Measurements from ENCODE around the gene PARVB. TPM values are rescaled to one million over a fixed set of nuclear protein-coding genes. Genes with fewer than 3 reads are reported as not detected.

The PARVB gene
- total RNA-seq, 1 donor from 2014 or later, result 4.4 TPM

- DNase-seq (ENCODE audit: extremely low spot score, unreplicated experiment), result no peak
- no peak for TF ChIP-seq CTCF (IDR thresholded peaks at IDR 0.05)
- Mint-ChIP-seq H3K9me3 (ENCODE audit: unreplicated experiment) (peaks cover 12% of the 10 kb centered on the region), H3K4me1 (ENCODE audit: unreplicated experiment) (no peaks in the 10 kb centered on the region), H3K27me3 (ENCODE audit: unreplicated experiment) (no peaks in the 10 kb centered on the region), H3K27ac (ENCODE audit: unreplicated experiment) (no peak overlapping the region), H3K36me3 (ENCODE audit: unreplicated experiment) (no peaks in the 10 kb centered on the region), H3K4me3 (ENCODE audit: unreplicated experiment) (no peak overlapping the region)
Measured at GRCh38 chr22:44119669-44120313, 95.7 kb downstream of the PARVB start.

DNA sequence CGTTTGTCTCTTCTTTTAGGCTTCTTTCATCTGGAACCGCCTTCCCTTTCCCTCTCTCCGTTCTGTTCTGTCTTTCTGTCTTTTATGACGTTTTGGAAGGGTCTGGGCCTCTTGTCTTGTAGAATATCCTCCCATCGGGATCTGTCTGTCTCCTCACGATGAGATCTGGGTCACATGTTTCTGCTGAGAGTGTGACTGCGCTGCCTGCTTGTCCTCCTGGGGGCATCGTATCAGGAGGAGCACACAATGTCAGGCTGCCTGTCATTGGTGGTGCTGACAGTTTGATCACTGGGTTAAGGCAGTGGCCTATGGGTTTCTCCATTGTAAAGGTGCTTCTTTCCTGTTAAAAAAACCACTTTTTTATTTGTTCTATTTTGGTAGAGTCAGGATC is 96.2 kb downstream of the PARVB start:
- H3K27ac Mint-ChIP-seq (ENCODE audit: unreplicated experiment), result no peak overlapping the region
- peaks cover 12% of the 10 kb centered on the region for H3K9me3 Mint-ChIP-seq (ENCODE audit: unreplicated experiment)
- no peaks in the 10 kb centered on the region for H3K27me3 Mint-ChIP-seq (ENCODE audit: unreplicated experiment)
- H3K36me3 Mint-ChIP-seq (ENCODE audit: unreplicated experiment), result no peaks in the 10 kb centered on the region
- no peak for TF ChIP-seq CTCF (IDR thresholded peaks at IDR 0.05)
- no peak overlapping the region for H3K4me3 Mint-ChIP-seq (ENCODE audit: unreplicated experiment)
- H3K4me1 Mint-ChIP-seq (ENCODE audit: unreplicated experiment), result no peaks in the 10 kb centered on the region
- DNase-seq (ENCODE audit: extremely low spot score, unreplicated experiment), result no peak

GRCh38 chr22:44125421-44125820 is 101.3 kb downstream of the PARVB start:
- H3K36me3 Mint-ChIP-seq (ENCODE audit: unreplicated experiment), result no peaks in the 10 kb centered on the region
- no peaks in the 10 kb centered on the region for H3K27me3 Mint-ChIP-seq (ENCODE audit: unreplicated experiment)
- H3K9me3 Mint-ChIP-seq (ENCODE audit: unreplicated experiment), result peaks cover 23% of the 10 kb centered on the region
- no peaks in the 10 kb centered on the region for H3K4me1 Mint-ChIP-seq (ENCODE audit: unreplicated experiment)
- no peak for TF ChIP-seq CTCF (IDR thresholded peaks at IDR 0.05)
- H3K4me3 Mint-ChIP-seq (ENCODE audit: unreplicated experiment), result no peak overlapping the region
- H3K27ac Mint-ChIP-seq (ENCODE audit: unreplicated experiment), result no peak overlapping the region
- DNase-seq (ENCODE audit: extremely low spot score, unreplicated experiment), result no peak

DNA sequence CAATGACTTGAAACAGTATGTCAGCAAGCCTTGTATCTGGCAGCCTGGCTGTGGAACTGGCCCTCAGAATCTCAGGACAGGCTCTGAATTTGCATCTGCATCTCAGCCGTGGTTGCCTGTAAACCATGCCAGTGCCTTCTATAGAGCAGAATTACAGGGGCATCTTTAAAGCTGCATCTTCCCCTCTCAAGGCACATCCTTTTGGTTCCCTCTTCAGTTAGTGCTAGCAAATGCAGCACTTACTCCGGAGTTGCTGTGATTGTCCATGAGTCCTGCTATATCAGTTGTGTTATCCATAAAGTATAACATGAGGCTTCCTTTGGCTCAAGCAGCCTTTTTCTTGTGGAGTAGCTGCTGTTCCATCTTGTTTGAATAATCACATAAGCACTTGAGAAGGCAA is 102.7 kb downstream of the PARVB start:
- Mint-ChIP-seq H3K27ac (ENCODE audit: unreplicated experiment) (no peak overlapping the region), H3K36me3 (ENCODE audit: unreplicated experiment) (no peaks in the 10 kb centered on the region)
- TF ChIP-seq CTCF (IDR thresholded peaks at IDR 0.05), result no peak

GRCh38 chr22:44127356-44127755 is 103.3 kb downstream of the PARVB start:
- DNase-seq (ENCODE audit: extremely low spot score, unreplicated experiment), result no peak
- Mint-ChIP-seq H3K4me3 (ENCODE audit: unreplicated experiment) (no peak overlapping the region), H3K9me3 (ENCODE audit: unreplicated experiment) (peaks cover 18% of the 10 kb centered on the region), H3K4me1 (ENCODE audit: unreplicated experiment) (no peaks in the 10 kb centered on the region), H3K36me3 (ENCODE audit: unreplicated experiment) (no peaks in the 10 kb centered on the region), H3K27me3 (ENCODE audit: unreplicated experiment) (no peaks in the 10 kb centered on the region), H3K27ac (ENCODE audit: unreplicated experiment) (no peak overlapping the region)
- no peak for TF ChIP-seq CTCF (IDR thresholded peaks at IDR 0.05)

More for the DNA sequence above, 102.7 kb downstream of the PARVB start:
- peaks cover 18% of the 10 kb centered on the region for H3K9me3 Mint-ChIP-seq (ENCODE audit: unreplicated experiment)
- H3K4me1 Mint-ChIP-seq (ENCODE audit: unreplicated experiment), result no peaks in the 10 kb centered on the region
- no peak for DNase-seq (ENCODE audit: extremely low spot score, unreplicated experiment)
- no peak overlapping the region for H3K4me3 Mint-ChIP-seq (ENCODE audit: unreplicated experiment)
- no peaks in the 10 kb centered on the region for H3K27me3 Mint-ChIP-seq (ENCODE audit: unreplicated experiment)
